ENCODE results near the gene GPR37L1.

DNA sequence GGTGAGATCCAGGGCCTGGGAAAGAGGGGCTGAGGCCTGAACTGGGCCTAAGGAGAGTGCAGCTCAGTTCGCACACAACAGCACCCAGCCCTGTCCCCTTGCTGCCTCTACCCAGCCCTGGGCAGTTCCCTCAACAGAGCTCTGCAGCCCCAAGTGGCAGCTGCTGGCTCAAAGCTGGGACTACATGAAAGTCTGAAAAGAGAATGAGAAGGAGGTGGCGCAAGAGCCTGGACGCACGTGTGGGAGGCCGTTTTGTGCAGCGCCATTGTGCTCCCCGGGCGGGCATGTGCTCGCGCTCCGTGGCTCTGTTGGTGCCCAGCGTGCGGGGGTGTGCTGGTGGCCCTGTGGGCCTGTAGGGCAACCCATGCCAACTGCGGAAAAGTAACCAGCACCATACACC is 10.3 kb downstream of the GPR37L1 start:
- TF ChIP-seq, protein P1, sequence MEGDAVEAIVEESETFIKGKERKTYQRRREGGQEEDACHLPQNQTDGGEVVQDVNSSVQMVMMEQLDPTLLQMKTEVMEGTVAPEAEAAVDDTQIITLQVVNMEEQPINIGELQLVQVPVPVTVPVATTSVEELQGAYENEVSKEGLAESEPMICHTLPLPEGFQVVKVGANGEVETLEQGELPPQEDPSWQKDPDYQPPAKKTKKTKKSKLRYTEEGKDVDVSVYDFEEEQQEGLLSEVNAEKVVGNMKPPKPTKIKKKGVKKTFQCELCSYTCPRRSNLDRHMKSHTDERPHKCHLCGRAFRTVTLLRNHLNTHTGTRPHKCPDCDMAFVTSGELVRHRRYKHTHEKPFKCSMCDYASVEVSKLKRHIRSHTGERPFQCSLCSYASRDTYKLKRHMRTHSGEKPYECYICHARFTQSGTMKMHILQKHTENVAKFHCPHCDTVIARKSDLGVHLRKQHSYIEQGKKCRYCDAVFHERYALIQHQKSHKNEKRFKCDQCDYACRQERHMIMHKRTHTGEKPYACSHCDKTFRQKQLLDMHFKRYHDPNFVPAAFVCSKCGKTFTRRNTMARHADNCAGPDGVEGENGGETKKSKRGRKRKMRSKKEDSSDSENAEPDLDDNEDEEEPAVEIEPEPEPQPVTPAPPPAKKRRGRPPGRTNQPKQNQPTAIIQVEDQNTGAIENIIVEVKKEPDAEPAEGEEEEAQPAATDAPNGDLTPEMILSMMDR (IDR thresholded peaks at IDR 0.05; ENCODE audit: low read depth, low read length, missing input control), result no peak
- TF ChIP-seq NR2F2 (IDR thresholded peaks at IDR 0.05) (no peak), TAF1 (conservative IDR thresholded peaks at IDR 0.05) (no peak), SP1 (IDR thresholded peaks at IDR 0.05) (no peak)
- TF ChIP-seq, protein P2, sequence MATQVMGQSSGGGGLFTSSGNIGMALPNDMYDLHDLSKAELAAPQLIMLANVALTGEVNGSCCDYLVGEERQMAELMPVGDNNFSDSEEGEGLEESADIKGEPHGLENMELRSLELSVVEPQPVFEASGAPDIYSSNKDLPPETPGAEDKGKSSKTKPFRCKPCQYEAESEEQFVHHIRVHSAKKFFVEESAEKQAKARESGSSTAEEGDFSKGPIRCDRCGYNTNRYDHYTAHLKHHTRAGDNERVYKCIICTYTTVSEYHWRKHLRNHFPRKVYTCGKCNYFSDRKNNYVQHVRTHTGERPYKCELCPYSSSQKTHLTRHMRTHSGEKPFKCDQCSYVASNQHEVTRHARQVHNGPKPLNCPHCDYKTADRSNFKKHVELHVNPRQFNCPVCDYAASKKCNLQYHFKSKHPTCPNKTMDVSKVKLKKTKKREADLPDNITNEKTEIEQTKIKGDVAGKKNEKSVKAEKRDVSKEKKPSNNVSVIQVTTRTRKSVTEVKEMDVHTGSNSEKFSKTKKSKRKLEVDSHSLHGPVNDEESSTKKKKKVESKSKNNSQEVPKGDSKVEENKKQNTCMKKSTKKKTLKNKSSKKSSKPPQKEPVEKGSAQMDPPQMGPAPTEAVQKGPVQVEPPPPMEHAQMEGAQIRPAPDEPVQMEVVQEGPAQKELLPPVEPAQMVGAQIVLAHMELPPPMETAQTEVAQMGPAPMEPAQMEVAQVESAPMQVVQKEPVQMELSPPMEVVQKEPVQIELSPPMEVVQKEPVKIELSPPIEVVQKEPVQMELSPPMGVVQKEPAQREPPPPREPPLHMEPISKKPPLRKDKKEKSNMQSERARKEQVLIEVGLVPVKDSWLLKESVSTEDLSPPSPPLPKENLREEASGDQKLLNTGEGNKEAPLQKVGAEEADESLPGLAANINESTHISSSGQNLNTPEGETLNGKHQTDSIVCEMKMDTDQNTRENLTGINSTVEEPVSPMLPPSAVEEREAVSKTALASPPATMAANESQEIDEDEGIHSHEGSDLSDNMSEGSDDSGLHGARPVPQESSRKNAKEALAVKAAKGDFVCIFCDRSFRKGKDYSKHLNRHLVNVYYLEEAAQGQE (IDR thresholded peaks at IDR 0.05), result no peak
